Body of pancreas (tissue), 4 donors: ENCODE measurements around the gene EIF3F. TPM values are rescaled to one million over a fixed set of nuclear protein-coding genes. Genes with fewer than 3 reads are reported as not detected.

Source experiments
- ATAC-seq: fragments of 150-250 bp; one replicate; pipeline ENCODE4 v1.9.1; 2016
- DNase-seq, 4 donors: peaks; one replicate each; pipeline ENCODE4 v3.0.0-alpha.2; 2019
- H3K27ac ChIP-seq, 4 donors: fragments of 200-600 bp; sonication (generic); 1 replicate in 3 of 4; 2 replicates in 1 of 4; pipeline versions ENCODE4 v1.5.1 to v1.6.1; 2016 to 2019; ENCODE audit warnings: mild to moderate bottlenecking in 1 of 4, mixed read lengths in 1 of 4, moderate library complexity in 1 of 4
- H3K27me3 ChIP-seq, 2 donors: fragments of 200-600 bp; sonication (generic); one replicate each; pipeline ENCODE4 v1.6.0; 2016; ENCODE audit warnings: mild to moderate bottlenecking in 1 of 2
- H3K36me3 ChIP-seq, 2 donors: fragments of 200-600 bp; sonication (generic); replicated peaks in 1 of 2; 2 replicates each; pipeline ENCODE4 v1.5.1; 2016; ENCODE audit warnings: low read depth in 2 of 2; ENCODE audit not compliant: insufficient read depth in 1 of 2
- H3K4me1 ChIP-seq: fragments of 200-600 bp; sonication (generic); one replicate; pipeline ENCODE4 v1.6.0; 2016
- H3K4me3 ChIP-seq, 2 donors: fragments of 200-600 bp; sonication (generic); 1 replicate in 1 of 2; 2 replicates in 1 of 2; pipeline ENCODE4 v1.5.1; 2016 to 2019
- H3K9me3 ChIP-seq, 3 donors: fragments of 200-600 bp; sonication (generic); 1 replicate in 2 of 3; 2 replicates in 1 of 3; pipeline ENCODE4 v1.5.1; 2016
- CTCF ChIP-seq, 7 experiments: fragments of 450-650 bp in 4 of 7; fragments of 200-600 bp in 3 of 7; sonication (generic) in 3 of 7; IDR thresholded peaks; one replicate each; pipeline ENCODE4 v1.5.1; 2016 to 2019; ENCODE audit warnings: antibody characterized with exemption in 7 of 7
- POLR2A ChIP-seq, 3 donors: fragments of 450-650 bp; IDR thresholded peaks; one replicate each; pipeline ENCODE4 v1.6.1; 2016; ENCODE audit warnings: antibody characterized with exemption in 3 of 3, mild to moderate bottlenecking in 2 of 3
- WGBS, 2 donors: methylation state at CpG; one replicate each; pipeline ENCODE4 v1.1.5; 2017; 5-methylcytosine and 5-hydroxymethylcytosine counted together
- intact Hi-C: fragments of 100-400 bp; cut with DNase I; formaldehyde crosslinking; loops from one replicate; pipeline ENCODE4 v1.15.1; 2023
- total RNA-seq, 2 donors: library from RNA; depleted of rRNA; stranded (reverse); fragments of >200 nt; gene quantifications; one replicate each; pipeline ENCODE4 v1.1.0, GENCODE V29; 2016

EIF3F gene
- total RNA-seq, 2 donors from 2014 or later, result 138 to 153 TPM

GRCh38 chr11:7967097-7967496 lies 20.0 kb upstream of the EIF3F start:
- no peak overlapping the region for H3K27ac ChIP-seq
- H3K4me1 ChIP-seq, result peaks cover 4% of the 10 kb centered on the region
- no peak for ATAC-seq
- 73 to 96% methylated on average over 1 of the region's 1 CpG for WGBS, 2 donors
- no peak for DNase-seq
- intact Hi-C loops, result no loop called here
- H3K27me3 ChIP-seq, result no peaks in the 10 kb centered on the region
- H3K36me3 ChIP-seq, result no peaks in the 10 kb centered on the region
- H3K4me3 ChIP-seq, result no peak overlapping the region
- no peaks in the 10 kb centered on the region for H3K9me3 ChIP-seq
- TF ChIP-seq CTCF (IDR thresholded peaks at IDR 0.05) (no peak), POLR2A (IDR thresholded peaks at IDR 0.05) (no peak)

- Histone ChIP-seq H3K4me1 (peaks cover 4% of the 10 kb centered on the region), H3K4me3 (no peak overlapping the region), H3K27ac (no peak overlapping the region), H3K36me3 (no peaks in the 10 kb centered on the region), H3K9me3 (no peaks in the 10 kb centered on the region), H3K27me3 (no peaks in the 10 kb centered on the region)
- intact Hi-C loops, result no loop called here
- ATAC-seq (no peak), DNase-seq (no peak)
- no peak for TF ChIP-seq CTCF (IDR thresholded peaks at IDR 0.05)
- no peak for TF ChIP-seq POLR2A (IDR thresholded peaks at IDR 0.05)
These were observed 19.3 kb upstream of the EIF3F start for GRCh38 chr11:7967826-7968225.

- no peak for ATAC-seq
- DNase-seq, result no peak
- no peak overlapping the region for H3K27ac ChIP-seq
- no peaks in the 10 kb centered on the region for H3K27me3 ChIP-seq
- peaks cover 4% of the 10 kb centered on the region for H3K4me1 ChIP-seq
- TF ChIP-seq CTCF (IDR thresholded peaks at IDR 0.05) (no peak), POLR2A (IDR thresholded peaks at IDR 0.05) (no peak)
- no peaks in the 10 kb centered on the region for H3K9me3 ChIP-seq
- no peaks in the 10 kb centered on the region for H3K36me3 ChIP-seq
- WGBS, 2 donors, result 53 to 63% methylated on average over 2 of the region's 2 CpGs
- no peak overlapping the region for H3K4me3 ChIP-seq
- intact Hi-C loops, result no loop called here
These were observed 18.5 kb upstream of the EIF3F start for GRCh38 chr11:7968686-7969085.

GRCh38 chr11:7969756-7970646 lies 17.1 kb upstream of the EIF3F start:
- intact Hi-C loops, result no loop called here
- Histone ChIP-seq H3K27me3 (no peaks in the 10 kb centered on the region), H3K4me1 (no peaks in the 10 kb centered on the region), H3K36me3 (no peaks in the 10 kb centered on the region), H3K9me3 (no peaks in the 10 kb centered on the region), H3K27ac (no peak overlapping the region), H3K4me3 (no peak overlapping the region)
- no peak for TF ChIP-seq POLR2A (IDR thresholded peaks at IDR 0.05)
- TF ChIP-seq CTCF (IDR thresholded peaks at IDR 0.05), result no peak
- DNase-seq (no peak), ATAC-seq (no peak)
- 78 to 83% methylated on average over 3 of the region's 3 CpGs for WGBS, 2 donors

- no peaks in the 10 kb centered on the region for H3K4me1 ChIP-seq
- TF ChIP-seq POLR2A (IDR thresholded peaks at IDR 0.05), result no peak
- TF ChIP-seq CTCF (IDR thresholded peaks at IDR 0.05), result no peak
- H3K4me3 ChIP-seq, result no peak overlapping the region
- DNase-seq, result no peak
- no peaks in the 10 kb centered on the region for H3K36me3 ChIP-seq
- H3K27ac ChIP-seq, result no peak overlapping the region
- intact Hi-C loops, result no loop called here
- H3K9me3 ChIP-seq, result no peaks in the 10 kb centered on the region
- ATAC-seq, result no peak
- H3K27me3 ChIP-seq, result no peaks in the 10 kb centered on the region
These were observed 15.3 kb upstream of the EIF3F start for GRCh38 chr11:7971846-7972245.
